Stimulated activated naive CD4-positive, alpha-beta T cell treated with Interleukin-2 at 50 U/mL for 16 hours (primary cell): Measurements from ENCODE around the gene ASCL5.

Experiments used
- DNase-seq: peaks from one replicate; lab custom pipeline; 2025; lab: John Stamatoyannopoulos, UW

The ASCL5 gene

GRCh38 chr1:201111156-201111555, 15.8 kb downstream of the ASCL5 start:
- DNase-seq: no peak

DNA sequence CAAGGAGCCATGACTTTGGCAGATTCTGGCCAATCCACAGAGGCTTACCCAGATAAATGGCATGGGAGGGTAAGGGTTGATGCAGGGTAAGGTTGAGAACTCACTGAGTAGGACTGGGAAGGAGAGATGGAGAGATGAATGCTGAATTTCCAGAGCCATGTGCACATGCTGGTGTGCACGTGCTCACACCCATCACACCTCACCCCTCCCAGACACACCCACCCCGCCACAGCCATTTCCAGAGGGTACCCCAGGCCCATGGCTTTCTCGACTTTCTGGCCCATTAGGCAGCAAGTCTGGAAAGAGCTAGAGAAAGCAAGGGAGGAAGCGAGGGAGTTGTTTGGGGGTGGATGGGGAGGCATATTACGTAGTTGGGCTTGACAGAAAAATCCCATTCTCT, 16.4 kb downstream of the ASCL5 start:
- DNase-seq: no peak

DNA sequence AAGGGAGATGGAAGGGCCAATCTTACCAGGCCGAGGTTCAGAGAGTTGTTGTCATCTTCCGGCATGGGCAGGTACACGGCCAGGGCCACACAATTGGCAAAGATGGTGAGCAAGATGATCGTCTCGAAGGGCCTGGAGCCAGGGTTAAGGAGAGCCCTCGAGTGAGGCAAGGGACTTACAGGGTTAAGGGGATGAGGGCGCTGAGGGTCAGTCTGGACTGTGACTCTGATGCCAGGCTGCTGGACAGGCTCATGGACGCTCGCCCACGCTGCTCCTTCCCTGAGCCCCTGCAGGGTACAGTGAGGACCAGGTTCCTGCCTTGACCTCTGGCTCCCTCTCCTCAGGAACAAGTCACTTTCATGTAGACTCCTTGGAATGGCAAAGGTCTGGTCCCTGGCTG, 16.8 kb downstream of the ASCL5 start:
- no peak for DNase-seq

DNA sequence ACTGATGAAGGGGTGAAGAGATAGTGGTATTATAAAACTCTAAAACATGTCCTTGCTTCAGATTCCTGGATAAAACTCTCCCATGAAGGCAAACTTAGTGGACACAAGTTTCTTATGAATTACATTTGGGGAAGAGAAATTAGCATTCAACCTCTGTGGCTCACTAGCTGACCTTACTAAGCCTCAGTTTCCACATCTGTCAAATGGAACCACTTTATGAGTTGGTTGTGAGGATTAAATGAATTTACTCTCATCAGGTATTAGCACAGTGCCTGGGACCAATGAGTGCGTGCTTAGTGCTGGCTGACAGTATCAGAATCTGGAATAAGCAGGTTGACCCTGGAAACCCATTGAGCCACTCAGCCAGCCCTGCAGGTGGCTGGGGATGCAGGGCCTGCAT, 17.3 kb downstream of the ASCL5 start:
- DNase-seq: no peak

GRCh38 chr1:201108614-201109013, 18.4 kb downstream of the ASCL5 start:
- no peak for DNase-seq

- no peak for DNase-seq
Observed at GRCh38 chr1:201105688-201106087, 21.3 kb downstream of the ASCL5 start.

- DNase-seq: no peak
Observed at GRCh38 chr1:201104141-201104540, 22.8 kb downstream of the ASCL5 start.

DNA sequence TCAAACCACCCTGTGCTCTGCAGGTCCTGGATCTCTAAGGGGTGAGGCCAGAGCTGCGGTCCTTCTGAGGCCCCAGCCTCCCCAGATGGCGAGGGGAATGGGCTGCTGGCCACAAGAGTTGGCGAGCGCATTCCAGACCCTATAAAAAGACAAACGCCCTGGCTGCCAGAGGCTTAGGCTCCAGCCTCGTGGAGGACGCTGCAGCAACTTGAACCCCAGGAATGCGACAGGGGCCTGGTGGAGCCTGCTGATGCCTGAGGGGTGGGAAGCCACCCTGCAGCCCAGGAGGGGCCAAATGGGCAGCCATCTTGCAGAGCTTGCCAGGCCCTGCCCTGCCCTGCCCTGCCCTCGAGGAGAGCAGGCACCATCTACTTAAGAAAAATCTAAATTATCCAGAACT, 23.3 kb downstream of the ASCL5 start:
- no peak for DNase-seq

- DNase-seq: no peak
Observed at GRCh38 chr1:201100169-201100930, 26.6 kb downstream of the ASCL5 start.

DNA sequence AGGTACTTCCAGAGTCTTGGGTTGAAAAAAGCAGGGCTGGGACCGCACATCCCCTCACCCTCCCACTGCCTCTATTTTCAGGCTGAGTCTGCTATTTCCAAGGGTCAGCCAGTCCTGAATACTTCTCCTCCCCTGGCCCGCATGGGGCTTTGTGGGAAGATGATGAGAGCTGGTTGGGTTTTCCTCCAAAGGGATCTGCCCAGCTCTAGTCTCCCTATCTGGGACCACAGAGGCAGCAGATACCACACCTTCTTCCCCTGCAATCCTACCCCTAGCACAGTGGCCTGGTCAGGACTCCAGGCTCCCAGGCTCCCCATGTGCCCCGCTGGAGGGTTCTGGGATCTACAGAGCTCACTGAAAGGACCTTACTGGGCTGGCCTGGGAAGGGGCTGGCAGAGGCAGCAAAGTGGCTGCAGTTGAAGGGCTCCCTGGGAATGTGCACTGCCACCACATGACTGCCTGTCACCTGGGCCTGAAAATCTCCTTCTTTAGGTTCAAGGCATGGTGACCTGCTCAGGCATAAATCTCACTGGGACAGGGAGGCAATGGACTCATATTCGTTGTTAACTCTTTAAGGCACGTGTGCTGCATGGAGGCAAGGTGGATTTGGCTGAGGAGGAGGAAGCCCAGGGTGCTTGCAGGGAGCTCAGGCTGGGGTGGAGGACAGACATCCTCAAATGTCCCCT, 27.8 kb downstream of the ASCL5 start:
- no peak for DNase-seq

DNA sequence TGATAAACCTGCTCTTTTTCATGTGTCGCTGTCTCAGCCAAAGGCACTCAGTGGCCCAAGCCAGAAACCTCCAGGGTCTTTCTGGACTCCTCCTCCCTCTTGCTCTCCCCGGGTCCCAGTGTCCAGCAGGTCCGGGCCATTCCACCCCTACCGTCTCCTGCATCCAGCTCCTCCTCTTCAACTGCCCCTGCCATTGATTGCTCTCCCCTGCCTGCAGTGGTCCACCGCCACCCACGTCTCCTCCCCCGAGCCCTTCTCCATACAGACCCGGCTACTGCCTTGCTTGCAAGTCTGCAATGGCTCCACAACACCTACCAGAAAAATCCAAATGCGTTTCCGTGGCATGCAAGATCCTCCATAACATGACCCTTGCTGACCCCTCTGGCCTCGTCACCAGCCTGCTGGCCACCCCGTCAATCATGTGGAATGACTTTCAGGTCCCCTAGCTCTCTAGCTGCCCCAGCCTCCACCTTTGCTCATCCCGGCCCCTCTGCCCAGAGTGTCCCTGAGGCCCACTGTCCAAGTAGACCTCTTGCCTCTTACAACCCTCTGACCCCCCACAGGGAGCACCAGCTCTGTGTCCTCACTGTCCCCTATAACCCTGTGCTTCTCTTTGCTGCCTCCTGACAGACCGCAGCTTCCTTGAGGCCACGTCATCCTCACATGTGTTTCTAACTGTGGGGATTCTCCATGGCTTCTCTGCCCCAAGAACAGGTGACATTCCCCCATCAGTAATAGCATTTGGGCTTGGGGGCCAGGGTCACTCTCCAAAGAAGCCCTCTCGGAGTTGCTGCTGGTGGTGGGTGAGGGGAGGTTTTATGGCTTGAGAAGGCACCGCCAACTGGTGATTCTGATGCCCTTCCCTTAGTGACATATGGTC, 29.8 kb downstream of the ASCL5 start:
- DNase-seq: no peak

DNA sequence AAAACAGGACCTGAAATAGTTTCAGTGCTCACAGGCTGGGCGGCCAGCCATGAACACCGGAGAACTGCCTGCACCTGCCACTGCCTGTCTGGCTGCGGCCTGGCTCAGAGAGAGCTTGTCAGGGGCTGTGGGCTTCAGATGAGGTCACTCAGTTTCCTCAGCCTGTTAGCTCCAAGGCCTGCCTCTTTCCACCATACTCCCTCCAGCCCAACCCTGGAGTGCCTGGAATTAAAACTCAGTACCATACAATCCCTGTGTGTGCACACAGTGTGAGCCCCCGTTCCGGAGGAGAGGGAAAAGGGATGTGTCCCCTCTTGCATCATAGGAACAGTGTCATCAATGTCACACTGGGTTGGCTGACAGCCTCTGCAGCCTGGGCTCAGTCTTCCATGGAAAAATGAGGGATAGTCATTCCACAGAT, 30.9 kb downstream of the ASCL5 start:
- no peak for DNase-seq

DNA sequence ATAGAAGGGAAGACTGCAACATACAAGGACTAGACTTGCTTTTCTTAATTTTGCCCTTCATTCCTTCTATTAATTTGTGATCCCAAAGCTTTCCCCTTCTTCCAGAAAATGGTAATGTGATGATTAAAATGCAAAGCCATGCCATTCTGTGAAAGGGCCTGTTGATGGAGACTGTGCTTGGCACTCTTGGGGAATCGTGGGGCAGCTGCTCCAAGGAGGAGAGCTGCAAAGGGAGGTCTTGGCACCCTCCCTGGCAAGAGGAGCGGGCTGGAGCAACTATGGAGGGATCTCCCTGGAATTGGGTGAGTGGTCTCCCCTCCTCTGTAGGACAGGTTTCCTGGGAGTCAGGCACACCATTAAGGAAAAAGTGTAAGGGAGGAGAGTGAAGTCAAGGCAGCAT, 31.4 kb downstream of the ASCL5 start:
- no peak for DNase-seq

DNA sequence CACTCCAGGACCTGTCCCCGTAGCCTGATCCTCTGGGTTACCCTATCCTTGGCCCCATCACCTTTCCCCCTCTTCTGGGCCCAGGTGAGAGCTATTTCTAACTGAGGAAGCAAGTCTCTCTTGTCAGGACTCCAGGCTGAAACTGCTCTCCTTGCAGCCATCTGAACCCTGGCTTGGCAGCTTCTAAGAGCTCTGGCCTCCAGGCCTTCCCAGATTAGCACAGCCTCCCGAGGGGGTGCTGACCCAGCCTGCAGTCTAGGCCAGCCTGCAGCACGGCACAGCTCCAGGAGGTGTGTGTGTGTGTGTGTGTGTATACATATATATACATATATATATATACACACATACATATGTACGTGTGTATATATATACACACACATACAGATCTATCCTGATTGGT, 32.2 kb downstream of the ASCL5 start:
- DNase-seq: no peak

GRCh38 chr1:201093962-201094361, 33.0 kb downstream of the ASCL5 start:
- DNase-seq: no peak

DNA sequence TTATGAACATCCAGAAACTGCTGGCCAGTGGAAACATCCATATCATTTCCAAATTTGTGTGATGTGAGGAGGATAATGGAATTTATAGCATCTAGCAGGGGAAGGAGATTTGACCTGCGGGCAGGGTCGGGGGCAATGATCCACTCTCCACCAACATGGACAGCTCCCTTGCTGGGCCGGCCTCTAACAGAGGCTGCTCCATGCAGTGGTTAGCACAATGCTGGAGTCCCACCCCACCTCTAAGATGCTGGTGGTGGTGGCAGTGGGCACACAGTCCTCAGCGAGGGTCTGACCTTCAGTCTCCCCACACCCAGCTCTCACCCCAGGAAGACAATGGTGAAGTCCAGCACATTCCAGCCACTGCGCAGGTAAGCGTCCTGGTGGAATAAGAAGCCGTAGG, 33.4 kb downstream of the ASCL5 start:
- DNase-seq: no peak

GRCh38 chr1:201092738-201093137, 34.2 kb downstream of the ASCL5 start:
- DNase-seq: no peak

GRCh38 chr1:201091256-201091655, 35.7 kb downstream of the ASCL5 start:
- DNase-seq: no peak

DNA sequence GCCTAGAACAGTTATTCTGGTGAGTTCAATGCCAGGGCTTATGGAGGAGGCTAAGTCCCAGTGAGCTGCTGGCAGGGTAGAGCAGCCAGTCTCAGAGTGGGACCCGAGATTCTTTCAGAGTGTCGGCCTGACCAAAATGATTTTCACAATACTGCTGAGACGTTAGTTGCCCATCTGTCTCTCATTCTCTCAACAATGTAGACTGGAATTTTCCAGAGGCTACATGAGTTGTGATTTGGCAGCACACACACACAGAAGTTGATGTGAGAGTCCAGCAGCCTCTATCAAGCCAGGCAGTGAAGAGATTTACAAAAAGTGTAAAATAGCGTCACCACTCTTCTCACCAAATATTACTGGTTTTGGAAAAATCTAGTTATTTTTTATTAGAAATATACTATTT, 36.4 kb downstream of the ASCL5 start:
- DNase-seq: no peak

- DNase-seq: no peak
Observed at GRCh38 chr1:201089596-201089995, 37.4 kb downstream of the ASCL5 start.

GRCh38 chr1:201088901-201089525, 38.0 kb downstream of the ASCL5 start:
- no peak for DNase-seq

DNA sequence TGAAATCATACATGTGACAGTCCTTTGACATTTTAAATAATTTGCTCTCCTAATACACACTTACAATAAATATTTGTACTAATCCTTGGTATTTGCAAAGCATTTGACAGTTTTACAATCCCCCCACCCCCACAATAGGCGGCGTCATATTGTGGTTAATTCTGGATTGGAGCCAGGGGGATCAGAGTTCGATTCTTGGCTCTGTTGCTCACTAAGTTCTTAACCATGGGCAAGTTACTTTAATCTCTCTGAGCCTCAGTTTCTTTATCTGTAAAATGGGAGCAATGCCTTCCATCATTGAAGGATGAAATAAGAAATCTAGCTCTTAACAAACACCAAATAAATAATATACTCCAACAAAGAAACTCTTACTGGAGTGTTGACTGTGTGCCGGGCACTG, 38.6 kb downstream of the ASCL5 start:
- no peak for DNase-seq
